OCI-LY3 (cell line): ENCODE results near the gene PDE1A.

Experiments used
- H2AFZ ChIP-seq: fragments of 200-600, 300-600 bp; shearing (Covaris generic); 2 replicates; pipeline ENCODE4 v1.6.0; 2014; ENCODE audit warnings: antibody characterized with exemption, low read depth, low read length
- H3K27ac ChIP-seq: fragments of 200-600, 300-600 bp; sonication (generic); 2 replicates; pipeline ENCODE4 v1.5.1; 2014; ENCODE audit warnings: mild to moderate bottlenecking, low read length, moderate library complexity, mixed read lengths
- H3K27me3 ChIP-seq: fragments of 200-600, 300-600 bp; sonication (generic); 2 replicates; pipeline ENCODE4 v1.6.1; 2014; ENCODE audit warnings: low read depth, low read length, mixed read lengths
- H3K36me3 ChIP-seq: fragments of 200-600, 300-600 bp; sonication (generic); replicated peaks from 2 replicates; pipeline ENCODE3; 2014; ENCODE audit warnings: low read depth, low read length, mixed read lengths
- H3K4me1 ChIP-seq: fragments of 300-600, 200-600 bp; sonication (generic); 2 replicates; pipeline ENCODE4 v1.6.1; 2014; ENCODE audit warnings: low read length, mixed read lengths
- H3K4me2 ChIP-seq: fragments of 200-600, 300-600 bp; sonication (generic); 2 replicates; pipeline ENCODE4 v1.6.1; 2014; ENCODE audit warnings: low read length, mixed read lengths
- H3K4me3 ChIP-seq: fragments of 300-600, 200-600 bp; sonication (generic); 2 replicates; pipeline ENCODE4 v1.5.1; 2014; ENCODE audit warnings: antibody characterized with exemption, mild to moderate bottlenecking, low read length, moderate library complexity
- H3K79me2 ChIP-seq: fragments of 300-600, 200-600 bp; shearing (Covaris generic); 2 replicates; pipeline ENCODE4 v1.6.1; 2014; ENCODE audit warnings: mild to moderate bottlenecking, low read length, mixed read lengths
- H3K9ac ChIP-seq: fragments of 300-600, 200-600 bp; shearing (Covaris generic); 2 replicates; pipeline ENCODE4 v1.6.0; 2014; ENCODE audit warnings: mild to moderate bottlenecking, low read length, moderate library complexity
- H3K9me3 ChIP-seq: fragments of 200-600, 300-600 bp; shearing (Covaris generic); 2 replicates; pipeline ENCODE4 v1.6.1; 2014; ENCODE audit warnings: low read length, mixed read lengths; ENCODE audit not compliant: insufficient read depth
- H4K20me1 ChIP-seq: fragments of 200-600, 300-600 bp; sonication (generic); 2 replicates; pipeline ENCODE4 v1.6.1; 2016; ENCODE audit warnings: low read length, mixed read lengths; ENCODE audit not compliant: insufficient read depth
- CTCF ChIP-seq: fragments of 200-600, 300-600 bp; sonication (generic); IDR thresholded peaks from 2 replicates; pipeline ENCODE4 v1.5.1; 2014; ENCODE audit warnings: antibody characterized with exemption, low read length, low read depth
- EZH2phosphoT487 ChIP-seq: fragments of 200-600 bp; shearing (Covaris generic); IDR thresholded peaks from 2 replicates; pipeline ENCODE4 v1.6.1; 2018; ENCODE audit warnings: antibody characterized with exemption, mixed run types, low read depth

The PDE1A gene

GRCh38 chr2:182406221-182406620, 20.6 kb downstream of the PDE1A start:
- Histone ChIP-seq H3K9me3 (no peaks in the 10 kb centered on the region), H3K27me3 (no peaks in the 10 kb centered on the region), H3K79me2 (no peaks in the 10 kb centered on the region), H3K9ac (no peak overlapping the region), H4K20me1 (no peaks in the 10 kb centered on the region), H3K27ac (no peak overlapping the region), H3K4me2 (no peak overlapping the region), H3K4me3 (no peak overlapping the region), H3K4me1 (no peaks in the 10 kb centered on the region), H3K36me3 (no peaks in the 10 kb centered on the region), H2AFZ (no peak overlapping the region)
- TF ChIP-seq EZH2phosphoT487 (no peak), CTCF (no peak)

DNA sequence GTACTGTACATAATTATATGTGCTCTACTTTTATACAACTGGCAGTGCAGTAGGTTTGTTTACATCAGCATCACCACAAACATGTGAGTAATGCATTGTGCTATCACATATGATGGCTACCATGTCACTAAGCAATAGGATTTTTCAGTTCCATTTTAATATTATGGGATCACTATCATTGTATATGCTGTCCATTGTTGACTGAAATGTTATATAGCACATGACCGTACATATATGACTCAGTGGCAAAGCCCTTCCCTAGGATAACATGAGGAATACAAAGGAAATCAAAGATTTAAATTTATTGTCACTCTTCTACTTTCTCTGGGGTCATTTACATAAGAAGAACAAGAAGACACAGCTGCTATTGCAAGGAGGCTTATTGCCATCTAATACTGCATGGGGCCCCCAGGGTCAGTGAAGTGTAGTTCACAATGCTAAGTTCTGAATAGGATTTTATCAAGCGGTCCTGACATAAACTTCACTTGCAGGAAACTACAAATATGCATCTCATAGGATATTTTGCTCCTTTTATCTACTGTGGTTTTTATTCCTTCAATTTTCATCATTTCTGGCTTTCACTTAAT, 21.8 kb downstream of the PDE1A start:
- H3K4me1 ChIP-seq: no peaks in the 10 kb centered on the region
- H3K4me3 ChIP-seq: no peak overlapping the region
- H3K36me3 ChIP-seq: no peaks in the 10 kb centered on the region
- no peaks in the 10 kb centered on the region for H3K79me2 ChIP-seq
- no peaks in the 10 kb centered on the region for H3K9me3 ChIP-seq
- H4K20me1 ChIP-seq: no peaks in the 10 kb centered on the region
- no peak overlapping the region for H3K27ac ChIP-seq
- no peak overlapping the region for H3K4me2 ChIP-seq
- no peak overlapping the region for H2AFZ ChIP-seq
- no peaks in the 10 kb centered on the region for H3K27me3 ChIP-seq
- no peak for TF ChIP-seq CTCF
- H3K9ac ChIP-seq: no peak overlapping the region

GRCh38 chr2:182404092-182404491, 22.7 kb downstream of the PDE1A start:
- Histone ChIP-seq H3K4me3 (no peak overlapping the region), H3K27me3 (no peaks in the 10 kb centered on the region), H3K9me3 (no peaks in the 10 kb centered on the region), H3K4me1 (no peaks in the 10 kb centered on the region), H3K36me3 (no peaks in the 10 kb centered on the region), H3K79me2 (no peaks in the 10 kb centered on the region), H3K27ac (no peak overlapping the region), H2AFZ (no peak overlapping the region), H3K4me2 (no peak overlapping the region), H4K20me1 (no peaks in the 10 kb centered on the region), H3K9ac (no peak overlapping the region)
- no peak for TF ChIP-seq EZH2phosphoT487
- no peak for TF ChIP-seq CTCF

GRCh38 chr2:182393270-182393760, 33.5 kb downstream of the PDE1A start:
- Histone ChIP-seq H3K4me2 (no peak overlapping the region), H2AFZ (no peak overlapping the region), H3K36me3 (no peaks in the 10 kb centered on the region), H3K9me3 (no peaks in the 10 kb centered on the region), H3K4me3 (no peak overlapping the region), H3K27ac (no peak overlapping the region), H3K79me2 (no peaks in the 10 kb centered on the region), H4K20me1 (no peaks in the 10 kb centered on the region), H3K4me1 (no peaks in the 10 kb centered on the region), H3K9ac (no peak overlapping the region), H3K27me3 (no peaks in the 10 kb centered on the region)
- no peak for TF ChIP-seq EZH2phosphoT487
- TF ChIP-seq CTCF: no peak
